HepG2 (cell line): Measurements from ENCODE around the gene SNX22. TPM values are rescaled to one million over a fixed set of nuclear protein-coding genes. Genes with fewer than 3 reads are reported as not detected.

Experiments used
- CHD2 ChIP-seq: IDR thresholded peaks from 2 replicates; pipeline ENCODE4 v1.6.1; 2011; ENCODE audit warnings: low read depth, low read length, improper control_type of control experiment
- GATA4 ChIP-seq: sonication (generic); IDR thresholded peaks from 2 replicates; pipeline ENCODE4 v1.6.1; 2016; ENCODE audit warnings: antibody characterized with exemption, low read depth, borderline replicate concordance
- HDAC1 ChIP-seq: sonication (generic); formaldehyde crosslinking; IDR thresholded peaks from 2 replicates; pipeline ENCODE4 v1.5.1; 2020; ENCODE audit warnings: mild to moderate bottlenecking, missing genetic modification reagents
- JUND ChIP-seq: sonication (generic); formaldehyde crosslinking; IDR thresholded peaks from 2 replicates; pipeline ENCODE4 v1.8.0; 2022; ENCODE audit warnings: mild to moderate bottlenecking, missing genetic modification reagents
- MAFF ChIP-seq: IDR thresholded peaks from 2 replicates; pipeline ENCODE4 v1.6.1; 2011; ENCODE audit warnings: low read depth, low read length, improper control_type of control experiment
- NFKBIZ ChIP-seq: IDR thresholded peaks from 2 replicates; pipeline ENCODE4 v1.6.1; 2018; ENCODE audit warnings: missing genetic modification reagents, missing compliant biosample characterization
- NR2C2 ChIP-seq: sonication (generic); formaldehyde crosslinking; IDR thresholded peaks from 2 replicates; pipeline ENCODE4 v1.4.0; 2020; ENCODE audit warnings: missing genetic modification reagents, mild to moderate bottlenecking, moderate library complexity, borderline replicate concordance
- PAWR ChIP-seq: sonication (generic); formaldehyde crosslinking; IDR thresholded peaks from 2 replicates; pipeline ENCODE4 v1.4.0; 2020; ENCODE audit warnings: missing genetic modification reagents, mild to moderate bottlenecking, borderline replicate concordance
- SMARCE1 ChIP-seq: fragments of 450-650 bp; IDR thresholded peaks from 2 replicates; pipeline ENCODE4 v1.6.1; 2017; ENCODE audit warnings: borderline replicate concordance
- SOX13 ChIP-seq, 3 experiments: fragments of 450-650 bp in 1 of 3; sonication (generic) in 1 of 3; formaldehyde crosslinking in 1 of 3; IDR thresholded peaks in 2 of 3; conservative IDR thresholded peaks in 1 of 3; 2 replicates each; pipeline versions ENCODE4 v1.5.0 to v1.6.1; 2016 to 2020; ENCODE audit warnings: antibody characterized with exemption in 1 of 3, mild to moderate bottlenecking in 1 of 3, missing compliant biosample characterization in 1 of 3, missing genetic modification reagents in 1 of 3, moderate library complexity in 1 of 3
- ZNF670 ChIP-seq: sonication (generic); formaldehyde crosslinking; IDR thresholded peaks from 2 replicates; pipeline ENCODE4 v1.8.0; 2022; ENCODE audit warnings: mild to moderate bottlenecking, missing genetic modification reagents, borderline replicate concordance
- ZNF678 ChIP-seq: sonication (generic); formaldehyde crosslinking; IDR thresholded peaks from 2 replicates; pipeline ENCODE4 v1.4.0; 2020; ENCODE audit warnings: mild to moderate bottlenecking, missing genetic modification reagents
- ZNF782 ChIP-seq: sonication (generic); formaldehyde crosslinking; IDR thresholded peaks from 2 replicates; pipeline ENCODE4 v1.4.0; 2020; ENCODE audit warnings: missing genetic modification reagents, mild to moderate bottlenecking, borderline replicate concordance
- ZNF839 ChIP-seq: sonication (generic); formaldehyde crosslinking; IDR thresholded peaks from 2 replicates; pipeline ENCODE4 v1.4.0; 2020; ENCODE audit warnings: missing genetic modification reagents, mild to moderate bottlenecking, borderline replicate concordance
- polyA plus RNA-seq, 8 experiments: library from polyadenylated mRNA; depleted of rRNA in 3 of 8; stranded (reverse) in 7 of 8; unstranded in 1 of 8; fragments of >200 nt; fragmentation: Illumina TruSeq in 4 of 8; extraction: Trizol in 4 of 8; gene quantifications; 2 replicates each; pipeline versions ENCODE4 v1.2.1 to v1.2.3, GENCODE V29; 2011 to 2016; ENCODE audit warnings: low read depth in 4 of 8, missing spikeins in 1 of 8, mixed read lengths in 1 of 8; ENCODE audit not compliant: insufficient read depth in 1 of 8
- total RNA-seq, 5 experiments: library from RNA; depleted of rRNA; stranded (reverse); fragments of >200 nt; fragmentation: Illumina TruSeq; extraction: Trizol; gene quantifications; 2 replicates each; pipeline ENCODE4 v1.2.3, GENCODE V29; 2016; ENCODE audit warnings: low read depth in 1 of 5
- TF ChIP-seq, protein P1 (sequence below): sonication (generic); formaldehyde crosslinking; IDR thresholded peaks from 2 replicates; pipeline ENCODE4 v1.4.0; 2020; ENCODE audit warnings: missing genetic modification reagents
- TF ChIP-seq, protein P2 (sequence below): sonication (generic); formaldehyde crosslinking; conservative IDR thresholded peaks from 2 replicates; pipeline ENCODE4 v1.4.0; 2020; ENCODE audit warnings: missing genetic modification reagents
- TF ChIP-seq, protein P3 (sequence below): sonication (generic); formaldehyde crosslinking; conservative IDR thresholded peaks from 2 replicates; pipeline ENCODE4 v1.8.0; 2022; ENCODE audit warnings: low read depth, missing genetic modification reagents
- TF ChIP-seq, protein P4 (sequence below): sonication (generic); formaldehyde crosslinking; IDR thresholded peaks from 2 replicates; pipeline ENCODE4 v1.4.0; 2020; ENCODE audit warnings: mild to moderate bottlenecking, missing genetic modification reagents

Gene SNX22
- total and polyA plus RNA-seq, 2 of the 13 experiments (the other 11 are each of a cell fraction or from before 2014, with no cell fraction given) = 2.3 to 5.5 TPM

DNA sequence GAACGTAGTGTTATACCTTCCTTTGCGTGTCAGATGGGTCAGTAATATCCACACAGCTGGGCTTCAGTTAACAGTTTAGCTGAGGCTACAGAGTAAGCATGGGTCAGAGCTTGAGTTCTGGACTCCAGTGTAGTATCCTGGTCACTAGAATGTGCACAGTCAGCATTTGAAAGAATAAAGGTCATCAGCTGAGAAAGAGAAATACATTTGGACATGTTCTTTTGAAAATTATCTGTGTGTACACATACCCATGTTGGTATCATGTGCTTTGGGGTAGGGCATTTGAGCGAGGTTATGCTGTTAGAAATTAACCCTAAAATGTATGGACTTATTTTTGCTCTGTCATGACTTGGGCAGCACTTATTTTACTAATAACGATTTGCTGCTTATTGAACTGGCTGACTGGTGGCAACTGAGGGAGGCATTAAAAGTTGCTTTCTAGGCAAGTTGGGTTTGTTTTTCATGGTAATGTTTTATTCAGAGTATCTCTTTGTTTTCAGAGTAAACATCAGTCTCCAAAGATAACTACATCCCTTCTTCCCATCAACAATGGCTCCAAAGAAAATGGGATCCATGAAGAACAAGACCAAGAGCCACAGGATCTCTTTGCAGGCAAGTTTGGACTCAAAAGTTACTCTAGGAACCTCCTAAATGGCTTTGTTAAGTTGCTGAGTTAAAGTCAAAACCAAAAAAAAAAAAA is 39.3 kb upstream of the SNX22 start (continued):
- TF ChIP-seq, protein P1, sequence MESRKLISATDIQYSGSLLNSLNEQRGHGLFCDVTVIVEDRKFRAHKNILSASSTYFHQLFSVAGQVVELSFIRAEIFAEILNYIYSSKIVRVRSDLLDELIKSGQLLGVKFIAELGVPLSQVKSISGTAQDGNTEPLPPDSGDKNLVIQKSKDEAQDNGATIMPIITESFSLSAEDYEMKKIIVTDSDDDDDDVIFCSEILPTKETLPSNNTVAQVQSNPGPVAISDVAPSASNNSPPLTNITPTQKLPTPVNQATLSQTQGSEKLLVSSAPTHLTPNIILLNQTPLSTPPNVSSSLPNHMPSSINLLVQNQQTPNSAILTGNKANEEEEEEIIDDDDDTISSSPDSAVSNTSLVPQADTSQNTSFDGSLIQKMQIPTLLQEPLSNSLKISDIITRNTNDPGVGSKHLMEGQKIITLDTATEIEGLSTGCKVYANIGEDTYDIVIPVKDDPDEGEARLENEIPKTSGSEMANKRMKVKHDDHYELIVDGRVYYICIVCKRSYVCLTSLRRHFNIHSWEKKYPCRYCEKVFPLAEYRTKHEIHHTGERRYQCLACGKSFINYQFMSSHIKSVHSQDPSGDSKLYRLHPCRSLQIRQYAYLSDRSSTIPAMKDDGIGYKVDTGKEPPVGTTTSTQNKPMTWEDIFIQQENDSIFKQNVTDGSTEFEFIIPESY = no peak
- TF ChIP-seq ZNF782 = no peak
- TF ChIP-seq ZNF670 (CRISPR knock-in tag) = no peak
- no peak for TF ChIP-seq NR2C2 (CRISPR knock-in tag)
- peak; percentile 100 for TF ChIP-seq MAFF
- TF ChIP-seq, protein P2, sequence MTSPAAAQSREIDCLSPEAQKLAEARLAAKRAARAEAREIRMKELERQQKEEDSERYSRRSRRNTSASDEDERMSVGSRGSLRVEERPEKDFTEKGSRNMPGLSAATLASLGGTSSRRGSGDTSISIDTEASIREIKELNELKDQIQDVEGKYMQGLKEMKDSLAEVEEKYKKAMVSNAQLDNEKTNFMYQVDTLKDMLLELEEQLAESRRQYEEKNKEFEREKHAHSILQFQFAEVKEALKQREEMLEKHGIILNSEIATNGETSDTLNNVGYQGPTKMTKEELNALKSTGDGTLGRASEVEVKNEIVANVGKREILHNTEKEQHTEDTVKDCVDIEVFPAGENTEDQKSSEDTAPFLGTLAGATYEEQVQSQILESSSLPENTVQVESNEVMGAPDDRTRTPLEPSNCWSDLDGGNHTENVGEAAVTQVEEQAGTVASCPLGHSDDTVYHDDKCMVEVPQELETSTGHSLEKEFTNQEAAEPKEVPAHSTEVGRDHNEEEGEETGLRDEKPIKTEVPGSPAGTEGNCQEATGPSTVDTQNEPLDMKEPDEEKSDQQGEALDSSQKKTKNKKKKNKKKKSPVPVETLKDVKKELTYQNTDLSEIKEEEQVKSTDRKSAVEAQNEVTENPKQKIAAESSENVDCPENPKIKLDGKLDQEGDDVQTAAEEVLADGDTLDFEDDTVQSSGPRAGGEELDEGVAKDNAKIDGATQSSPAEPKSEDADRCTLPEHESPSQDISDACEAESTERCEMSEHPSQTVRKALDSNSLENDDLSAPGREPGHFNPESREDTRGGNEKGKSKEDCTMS (CRISPR knock-in tag) = no peak
- TF ChIP-seq ZNF839 (CRISPR knock-in tag) = no peak
- no peak for TF ChIP-seq ZNF678 (CRISPR knock-in tag)
- no peak for TF ChIP-seq NFKBIZ (CRISPR knock-in tag)
- TF ChIP-seq CHD2 = no peak
- TF ChIP-seq HDAC1 (CRISPR knock-in tag) = no peak
- TF ChIP-seq SOX13 (IDR thresholded peaks at IDR 0.05) = no peak
- peak in 1 of 2 experiments; percentile 30; a peak in 1 of 4 replicates for TF ChIP-seq SOX13 (CRISPR knock-in tag; conservative IDR thresholded peaks at IDR 0.05 in 1 of 2, IDR thresholded peaks at IDR 0.05 in 1 of 2)
- no peak for TF ChIP-seq GATA4
- TF ChIP-seq JUND (CRISPR knock-in tag) = no peak
- TF ChIP-seq, protein P3, sequence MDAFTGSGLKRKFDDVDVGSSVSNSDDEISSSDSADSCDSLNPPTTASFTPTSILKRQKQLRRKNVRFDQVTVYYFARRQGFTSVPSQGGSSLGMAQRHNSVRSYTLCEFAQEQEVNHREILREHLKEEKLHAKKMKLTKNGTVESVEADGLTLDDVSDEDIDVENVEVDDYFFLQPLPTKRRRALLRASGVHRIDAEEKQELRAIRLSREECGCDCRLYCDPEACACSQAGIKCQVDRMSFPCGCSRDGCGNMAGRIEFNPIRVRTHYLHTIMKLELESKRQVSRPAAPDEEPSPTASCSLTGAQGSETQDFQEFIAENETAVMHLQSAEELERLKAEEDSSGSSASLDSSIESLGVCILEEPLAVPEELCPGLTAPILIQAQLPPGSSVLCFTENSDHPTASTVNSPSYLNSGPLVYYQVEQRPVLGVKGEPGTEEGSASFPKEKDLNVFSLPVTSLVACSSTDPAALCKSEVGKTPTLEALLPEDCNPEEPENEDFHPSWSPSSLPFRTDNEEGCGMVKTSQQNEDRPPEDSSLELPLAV (CRISPR knock-in tag) = no peak
- TF ChIP-seq, protein P4, sequence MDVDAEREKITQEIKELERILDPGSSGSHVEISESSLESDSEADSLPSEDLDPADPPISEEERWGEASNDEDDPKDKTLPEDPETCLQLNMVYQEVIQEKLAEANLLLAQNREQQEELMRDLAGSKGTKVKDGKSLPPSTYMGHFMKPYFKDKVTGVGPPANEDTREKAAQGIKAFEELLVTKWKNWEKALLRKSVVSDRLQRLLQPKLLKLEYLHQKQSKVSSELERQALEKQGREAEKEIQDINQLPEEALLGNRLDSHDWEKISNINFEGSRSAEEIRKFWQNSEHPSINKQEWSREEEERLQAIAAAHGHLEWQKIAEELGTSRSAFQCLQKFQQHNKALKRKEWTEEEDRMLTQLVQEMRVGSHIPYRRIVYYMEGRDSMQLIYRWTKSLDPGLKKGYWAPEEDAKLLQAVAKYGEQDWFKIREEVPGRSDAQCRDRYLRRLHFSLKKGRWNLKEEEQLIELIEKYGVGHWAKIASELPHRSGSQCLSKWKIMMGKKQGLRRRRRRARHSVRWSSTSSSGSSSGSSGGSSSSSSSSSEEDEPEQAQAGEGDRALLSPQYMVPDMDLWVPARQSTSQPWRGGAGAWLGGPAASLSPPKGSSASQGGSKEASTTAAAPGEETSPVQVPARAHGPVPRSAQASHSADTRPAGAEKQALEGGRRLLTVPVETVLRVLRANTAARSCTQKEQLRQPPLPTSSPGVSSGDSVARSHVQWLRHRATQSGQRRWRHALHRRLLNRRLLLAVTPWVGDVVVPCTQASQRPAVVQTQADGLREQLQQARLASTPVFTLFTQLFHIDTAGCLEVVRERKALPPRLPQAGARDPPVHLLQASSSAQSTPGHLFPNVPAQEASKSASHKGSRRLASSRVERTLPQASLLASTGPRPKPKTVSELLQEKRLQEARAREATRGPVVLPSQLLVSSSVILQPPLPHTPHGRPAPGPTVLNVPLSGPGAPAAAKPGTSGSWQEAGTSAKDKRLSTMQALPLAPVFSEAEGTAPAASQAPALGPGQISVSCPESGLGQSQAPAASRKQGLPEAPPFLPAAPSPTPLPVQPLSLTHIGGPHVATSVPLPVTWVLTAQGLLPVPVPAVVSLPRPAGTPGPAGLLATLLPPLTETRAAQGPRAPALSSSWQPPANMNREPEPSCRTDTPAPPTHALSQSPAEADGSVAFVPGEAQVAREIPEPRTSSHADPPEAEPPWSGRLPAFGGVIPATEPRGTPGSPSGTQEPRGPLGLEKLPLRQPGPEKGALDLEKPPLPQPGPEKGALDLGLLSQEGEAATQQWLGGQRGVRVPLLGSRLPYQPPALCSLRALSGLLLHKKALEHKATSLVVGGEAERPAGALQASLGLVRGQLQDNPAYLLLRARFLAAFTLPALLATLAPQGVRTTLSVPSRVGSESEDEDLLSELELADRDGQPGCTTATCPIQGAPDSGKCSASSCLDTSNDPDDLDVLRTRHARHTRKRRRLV (CRISPR knock-in tag) = no peak
- TF ChIP-seq PAWR (CRISPR knock-in tag) = no peak
- TF ChIP-seq SMARCE1 = no peak
